ENCODE results near the gene VPS8.
"Not testable (repeated sequence)": the region's sequence is repeated elsewhere in the genome, so short reads cannot be mapped to it uniquely, and the experiment has no call there.

- not testable (repeated sequence) for TF ChIP-seq FOSL1 (IDR thresholded peaks at IDR 0.05; ENCODE audit: low read depth); CTCF (IDR thresholded peaks at IDR 0.05 in 2 of 3, conservative IDR thresholded peaks at IDR 0.05 in 1 of 3; ENCODE audit: borderline replicate concordance in 1 of 3, insufficient read depth in 1 of 3, low read depth in 2 of 3, low read length in 2 of 3)
Measured at GRCh38 chr3:185017996-185018395, 206.0 kb downstream of the VPS8 start.

Data from HCT116 (cell line).